Activated T-cell treated with anti-CD3 and anti-CD28 coated beads, Interleukin-2, amount 50 U/mL, for 4 hours (primary cell): Measurements from ENCODE around the gene ARL14EP. TPM values are rescaled to one million over a fixed set of nuclear protein-coding genes. Genes with fewer than 3 reads are reported as not detected.

ENCODE experiments used
- ATAC-seq, 2 donors: fragments of 200-7000 bp; cut with Tn5 transposase; one replicate each; pipeline ENCODE4 v1.10.0; 2021
- DNase-seq: peaks from one replicate; pipeline ENCODE4 v3.0.0-alpha.2; 2020
- H3K27me3 Mint-ChIP-seq: one replicate; pipeline ENCODE4 v1.8.0; 2021; ENCODE audit warnings: low read depth, mixed read lengths
- H3K36me3 Mint-ChIP-seq: one replicate; pipeline ENCODE4 v1.8.0; 2022; ENCODE audit warnings: mixed read lengths; ENCODE audit not compliant: insufficient read depth
- H3K4me1 Mint-ChIP-seq: one replicate; pipeline ENCODE4 v1.8.0; 2021; ENCODE audit warnings: low read depth, mixed read lengths
- H3K4me3 Mint-ChIP-seq: one replicate; pipeline ENCODE4 v1.8.0; 2021; ENCODE audit warnings: mild to moderate bottlenecking, moderate library complexity, mixed read lengths
- H3K9me3 Mint-ChIP-seq: one replicate; pipeline ENCODE4 v1.8.0; 2021; ENCODE audit warnings: mixed read lengths
- total RNA-seq, 3 donors: library from RNA; stranded (reverse); gene quantifications; one replicate each; pipeline ENCODE4 v1.2.1, GENCODE V29; 2021

The ARL14EP gene
- total RNA-seq, 3 donors from 2014 or later = 25.4 to 32.5 (median 30.8) TPM

GRCh38 chr11:30346068-30346688, 23.3 kb downstream of the ARL14EP start:
- Mint-ChIP-seq H3K4me3 (no peak overlapping the region), H3K36me3 (peaks cover 9% of the 10 kb centered on the region), H3K4me1 (peaks cover 9% of the 10 kb centered on the region), H3K9me3 (no peaks in the 10 kb centered on the region), H3K27me3 (no peaks in the 10 kb centered on the region)
- no peak for DNase-seq
- no peak for ATAC-seq

DNA sequence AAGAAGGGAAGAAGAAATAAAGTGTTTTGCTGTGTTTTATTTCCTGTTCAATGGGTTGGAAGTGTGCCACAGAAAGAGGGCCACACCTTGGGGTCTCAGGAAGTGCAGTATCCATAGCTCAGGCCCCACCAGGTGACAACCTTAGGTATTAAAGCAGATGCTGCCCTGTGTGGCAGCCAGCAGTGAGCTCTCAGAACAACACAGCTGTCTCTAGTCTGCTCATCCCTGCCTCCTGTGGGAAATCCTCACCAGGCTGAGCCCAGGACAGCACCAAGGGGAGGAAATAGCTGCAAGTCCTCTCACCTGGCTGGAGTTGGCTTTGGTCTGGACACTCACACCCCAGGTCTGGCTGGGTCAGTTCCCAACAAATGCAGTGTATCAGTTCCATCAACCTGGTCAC, 25.1 kb downstream of the ARL14EP start:
- DNase-seq (no peak), ATAC-seq (no peak)
- Mint-ChIP-seq H3K36me3 (peaks cover 9% of the 10 kb centered on the region), H3K9me3 (no peaks in the 10 kb centered on the region), H3K27me3 (peaks cover 11% of the 10 kb centered on the region), H3K4me1 (peaks cover 9% of the 10 kb centered on the region), H3K4me3 (no peak overlapping the region)

GRCh38 chr11:30349885-30350284, 27.0 kb downstream of the ARL14EP start:
- H3K9me3 Mint-ChIP-seq = no peaks in the 10 kb centered on the region
- no peak overlapping the region for H3K4me3 Mint-ChIP-seq
- no peak for ATAC-seq
- H3K27me3 Mint-ChIP-seq = peaks cover 11% of the 10 kb centered on the region
- no peak for DNase-seq
- H3K4me1 Mint-ChIP-seq = peaks cover 9% of the 10 kb centered on the region
- peaks cover 9% of the 10 kb centered on the region for H3K36me3 Mint-ChIP-seq

GRCh38 chr11:30350384-30350783, 27.5 kb downstream of the ARL14EP start:
- H3K36me3 Mint-ChIP-seq = peaks cover 6% of the 10 kb centered on the region
- ATAC-seq = no peak
- H3K9me3 Mint-ChIP-seq = no peaks in the 10 kb centered on the region
- peaks cover 9% of the 10 kb centered on the region for H3K4me1 Mint-ChIP-seq
- DNase-seq = no peak
- peaks cover 11% of the 10 kb centered on the region for H3K27me3 Mint-ChIP-seq
- no peak overlapping the region for H3K4me3 Mint-ChIP-seq

GRCh38 chr11:30351061-30351460, 28.2 kb downstream of the ARL14EP start:
- Mint-ChIP-seq H3K4me1 (peaks cover 5% of the 10 kb centered on the region), H3K27me3 (peaks cover 11% of the 10 kb centered on the region), H3K9me3 (no peaks in the 10 kb centered on the region), H3K4me3 (no peak overlapping the region), H3K36me3 (peaks cover 1% of the 10 kb centered on the region)
- DNase-seq (no peak), ATAC-seq (no peak)

DNA sequence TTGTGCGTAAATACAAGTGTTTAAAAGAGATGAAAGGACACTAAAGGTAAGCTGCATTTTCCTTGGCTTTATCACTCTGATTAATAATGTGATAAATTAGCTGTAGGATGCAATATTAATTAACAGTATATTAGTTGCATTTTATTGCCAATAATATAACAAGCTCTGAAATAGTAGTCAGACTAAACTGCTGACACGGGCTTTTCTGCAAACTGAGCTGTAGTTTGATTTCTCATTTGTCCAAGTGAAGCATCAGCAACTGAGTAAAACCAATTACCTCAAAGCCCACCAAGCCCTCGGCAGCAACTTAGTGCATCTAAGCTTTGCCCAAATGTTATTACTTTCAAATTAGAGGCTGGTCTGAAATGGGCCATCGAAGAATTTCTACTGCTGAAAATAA, 33.5 kb downstream of the ARL14EP start:
- H3K36me3 Mint-ChIP-seq = no peaks in the 10 kb centered on the region
- H3K4me1 Mint-ChIP-seq = no peaks in the 10 kb centered on the region
- H3K4me3 Mint-ChIP-seq = no peak overlapping the region
- peaks cover 21% of the 10 kb centered on the region for H3K27me3 Mint-ChIP-seq
- no peaks in the 10 kb centered on the region for H3K9me3 Mint-ChIP-seq
- ATAC-seq (no peak), DNase-seq (no peak)

DNA sequence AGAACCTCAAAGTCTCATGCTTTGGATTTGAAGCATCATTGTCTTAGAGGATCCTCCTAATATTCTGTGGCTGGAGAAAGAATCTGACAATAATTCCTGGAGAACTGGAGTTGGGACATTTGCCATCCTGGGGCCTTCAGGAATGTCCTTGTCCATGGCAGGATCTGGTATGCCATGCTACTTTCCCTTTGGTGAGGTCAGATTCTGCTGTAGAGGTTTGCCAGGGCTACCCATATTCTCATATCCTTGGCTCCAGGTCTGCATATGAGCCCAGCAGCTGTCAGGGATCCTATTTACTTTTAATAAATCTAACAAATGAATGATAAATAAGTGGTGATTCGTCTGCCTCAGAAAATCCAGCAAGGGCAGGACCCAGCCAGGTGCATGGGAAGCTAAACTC, 35.0 kb downstream of the ARL14EP start:
- Mint-ChIP-seq H3K4me3 (no peak overlapping the region), H3K36me3 (no peaks in the 10 kb centered on the region), H3K4me1 (no peaks in the 10 kb centered on the region), H3K27me3 (peaks cover 11% of the 10 kb centered on the region), H3K9me3 (no peaks in the 10 kb centered on the region)
- no peak for DNase-seq
- no peak for ATAC-seq

- no peak for ATAC-seq
- Mint-ChIP-seq H3K9me3 (no peaks in the 10 kb centered on the region), H3K4me3 (no peak overlapping the region), H3K4me1 (no peaks in the 10 kb centered on the region), H3K36me3 (no peaks in the 10 kb centered on the region), H3K27me3 (peaks cover 10% of the 10 kb centered on the region)
- DNase-seq = no peak
These were observed 35.6 kb downstream of the ARL14EP start for GRCh38 chr11:30358536-30358935.

DNA sequence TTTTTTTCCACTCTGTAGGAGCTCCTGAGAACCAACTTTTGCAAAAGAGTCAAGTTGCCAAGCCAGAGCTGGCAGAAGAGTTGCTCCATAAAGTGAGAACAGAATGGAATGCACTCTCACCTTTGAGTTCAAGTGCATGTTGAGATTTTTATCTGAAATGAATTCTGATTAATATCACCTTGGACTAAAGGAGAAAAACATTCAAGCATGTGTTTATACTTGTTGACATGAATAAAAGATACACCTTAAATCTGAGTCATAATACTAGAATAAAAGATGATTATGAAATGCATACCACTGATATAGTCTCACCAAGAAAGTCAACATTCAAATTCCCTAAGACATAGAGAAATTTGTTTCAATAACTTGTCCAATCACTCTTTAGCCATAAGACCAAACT, 37.8 kb downstream of the ARL14EP start:
- no peaks in the 10 kb centered on the region for H3K4me1 Mint-ChIP-seq
- DNase-seq (no peak), ATAC-seq (no peak)
- H3K27me3 Mint-ChIP-seq = peaks cover 10% of the 10 kb centered on the region
- H3K36me3 Mint-ChIP-seq = no peaks in the 10 kb centered on the region
- no peaks in the 10 kb centered on the region for H3K9me3 Mint-ChIP-seq
- H3K4me3 Mint-ChIP-seq = no peak overlapping the region

DNA sequence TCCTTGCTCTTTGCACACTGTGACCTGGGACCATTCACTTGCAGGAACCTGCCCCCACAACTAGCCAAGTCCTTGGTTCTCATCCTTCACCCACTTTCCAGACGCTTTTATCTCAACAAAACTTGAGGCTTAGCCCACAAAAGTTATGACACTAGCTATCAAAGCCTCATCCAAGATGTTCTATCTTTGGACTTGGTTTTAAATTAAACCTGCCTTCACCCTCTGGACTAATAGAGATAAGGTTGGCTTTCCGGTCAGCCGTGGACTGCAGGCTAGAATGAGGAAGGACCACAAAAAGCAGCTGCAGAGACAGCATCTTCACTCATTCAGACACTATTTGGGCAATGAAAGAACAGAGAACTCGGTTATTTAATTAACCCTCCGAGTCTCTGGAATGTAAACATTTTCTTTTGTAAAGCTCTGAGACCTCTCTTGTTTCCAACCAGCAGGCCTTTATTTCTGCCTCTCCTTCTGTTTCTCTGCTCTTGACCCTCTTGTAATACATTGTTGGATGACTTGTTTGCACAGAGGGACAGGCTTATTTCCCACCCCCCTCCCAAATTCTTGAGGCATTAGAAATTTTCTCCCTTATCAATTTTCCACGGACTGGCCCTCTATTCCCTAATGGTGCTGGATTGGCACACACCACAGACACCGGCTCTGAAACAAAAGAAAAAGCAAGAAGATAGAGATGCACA, 41.4 kb downstream of the ARL14EP start:
- Mint-ChIP-seq H3K4me1 (no peaks in the 10 kb centered on the region), H3K9me3 (no peaks in the 10 kb centered on the region), H3K36me3 (no peaks in the 10 kb centered on the region), H3K27me3 (no peaks in the 10 kb centered on the region), H3K4me3 (no peak overlapping the region)
- ATAC-seq (no peak), DNase-seq (no peak)

GRCh38 chr11:30364837-30365482, 42.1 kb downstream of the ARL14EP start:
- Mint-ChIP-seq H3K4me3 (no peak overlapping the region), H3K27me3 (no peaks in the 10 kb centered on the region), H3K4me1 (no peaks in the 10 kb centered on the region), H3K36me3 (no peaks in the 10 kb centered on the region), H3K9me3 (no peaks in the 10 kb centered on the region)
- no peak for DNase-seq
- ATAC-seq = no peak

- Mint-ChIP-seq H3K27me3 (no peaks in the 10 kb centered on the region), H3K4me3 (no peak overlapping the region), H3K4me1 (no peaks in the 10 kb centered on the region), H3K9me3 (no peaks in the 10 kb centered on the region), H3K36me3 (no peaks in the 10 kb centered on the region)
- no peak for DNase-seq
- no peak for ATAC-seq
These were observed 43.1 kb downstream of the ARL14EP start for GRCh38 chr11:30365793-30366517.

GRCh38 chr11:30368394-30368793, 45.5 kb downstream of the ARL14EP start:
- no peak for DNase-seq
- Mint-ChIP-seq H3K36me3 (no peaks in the 10 kb centered on the region), H3K4me1 (no peaks in the 10 kb centered on the region), H3K27me3 (no peaks in the 10 kb centered on the region), H3K9me3 (no peaks in the 10 kb centered on the region), H3K4me3 (no peak overlapping the region)
- ATAC-seq = no peak

- DNase-seq (no peak), ATAC-seq (no peak)
- Mint-ChIP-seq H3K4me1 (no peaks in the 10 kb centered on the region), H3K36me3 (no peaks in the 10 kb centered on the region), H3K9me3 (no peaks in the 10 kb centered on the region), H3K4me3 (no peak overlapping the region), H3K27me3 (no peaks in the 10 kb centered on the region)
These were observed 47.3 kb downstream of the ARL14EP start for GRCh38 chr11:30370164-30370563.
